ENCODE results near the gene PDE7B. TPM values are rescaled to one million over a fixed set of nuclear protein-coding genes. Genes with fewer than 3 reads are reported as not detected.

Gene PDE7B
- polyA plus RNA-seq, 1 of the 3 experiments (the other 2 are of a cell fraction) = 1.9 TPM

DNA sequence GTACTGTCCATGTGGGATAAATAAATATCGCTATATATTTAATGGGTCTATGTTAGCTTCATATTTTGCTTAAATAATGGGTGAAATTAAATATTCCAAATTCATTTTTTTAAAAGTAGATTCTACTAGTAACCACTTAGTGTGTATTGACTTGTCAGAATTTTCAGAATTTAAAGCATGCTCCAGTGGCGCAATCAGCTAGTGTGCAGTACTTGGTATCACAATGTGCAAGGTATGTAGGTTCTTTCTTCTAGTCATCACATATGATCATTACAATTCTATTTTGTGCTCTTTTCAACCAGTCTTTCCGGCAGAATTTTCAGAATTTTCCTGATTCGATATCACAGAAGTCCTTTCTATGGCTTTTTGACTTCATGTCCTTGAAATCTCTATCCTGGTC lies 32.6 kb downstream of the PDE7B start:
- Histone ChIP-seq H3F3A (replicated peaks; ENCODE audit: insufficient read depth) (no peaks in the 10 kb centered on the region), H3K4me3 (ENCODE audit: low read depth in 2 of 2, low read length in 1 of 2) (no peak overlapping the region), H3K9me2 (no peaks in the 10 kb centered on the region), H3K27ac (ENCODE audit: low read depth in 2 of 2, low read length in 1 of 2) (no peak overlapping the region), H4K20me1 (ENCODE audit: insufficient read depth) (no peaks in the 10 kb centered on the region), H3K9me3 (no peaks in the 10 kb centered on the region), H2AFZ (ENCODE audit: low read depth) (no peak overlapping the region), H3K9ac (no peak overlapping the region), H3K27me3 (ENCODE audit: insufficient read depth) (no peaks in the 10 kb centered on the region), H3K36me3 (replicated peaks in 1 of 2; ENCODE audit: control insufficient read depth in 1 of 2, insufficient read depth in 2 of 2, low read length in 1 of 2) (no peaks in the 10 kb centered on the region), H3K4me2 (no peak overlapping the region), H3K79me2 (ENCODE audit: insufficient read depth) (no peaks in the 10 kb centered on the region), H3K4me1 (ENCODE audit: control insufficient read depth in 1 of 2, insufficient read depth in 2 of 2, low read depth in 1 of 2, low read length in 1 of 2) (no peaks in the 10 kb centered on the region)
- 90% methylated on average over 4 of the region's 4 CpGs for WGBS (ENCODE audit: low lambda C conversion rate)
- CTCF ChIA-PET = interaction anchor here (1.3 kb wide), 1 partner anchor 37 kb away, joined by 3 read pairs; no protein-coding TSS in a partner anchor
- POLR2A ChIA-PET = no interaction called here
- no peak for DNase-seq
- no peak for TF ChIP-seq NFIC (IDR thresholded peaks at IDR 0.05; ENCODE audit: borderline replicate concordance)
- TF ChIP-seq, protein P1, sequence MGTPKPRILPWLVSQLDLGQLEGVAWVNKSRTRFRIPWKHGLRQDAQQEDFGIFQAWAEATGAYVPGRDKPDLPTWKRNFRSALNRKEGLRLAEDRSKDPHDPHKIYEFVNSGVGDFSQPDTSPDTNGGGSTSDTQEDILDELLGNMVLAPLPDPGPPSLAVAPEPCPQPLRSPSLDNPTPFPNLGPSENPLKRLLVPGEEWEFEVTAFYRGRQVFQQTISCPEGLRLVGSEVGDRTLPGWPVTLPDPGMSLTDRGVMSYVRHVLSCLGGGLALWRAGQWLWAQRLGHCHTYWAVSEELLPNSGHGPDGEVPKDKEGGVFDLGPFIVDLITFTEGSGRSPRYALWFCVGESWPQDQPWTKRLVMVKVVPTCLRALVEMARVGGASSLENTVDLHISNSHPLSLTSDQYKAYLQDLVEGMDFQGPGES (IDR thresholded peaks at IDR 0.05; ENCODE audit: low read depth, low read length) = no peak
- TF ChIP-seq SIN3A (IDR thresholded peaks at IDR 0.05; ENCODE audit: borderline replicate concordance, low read depth, low read length) = no peak

DNA sequence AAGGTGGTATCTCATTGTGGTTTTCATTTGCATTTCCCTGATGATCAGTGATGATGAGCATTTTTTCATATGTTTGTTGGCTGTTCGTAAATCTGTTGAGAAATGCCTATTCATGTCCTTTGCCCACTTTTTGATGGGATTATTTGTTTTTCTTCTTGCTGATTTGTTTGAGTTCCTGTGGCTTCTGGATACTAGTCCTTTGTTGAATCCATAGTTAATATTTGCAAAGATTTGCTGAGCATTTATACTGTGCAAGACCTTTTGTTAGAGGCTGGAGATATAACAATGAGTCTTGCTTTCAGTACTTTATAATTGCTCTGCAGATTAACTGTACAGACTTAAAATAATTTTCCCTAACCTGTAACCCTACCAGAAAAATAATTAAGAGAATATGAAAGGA lies 35.6 kb downstream of the PDE7B start:
- H3K27ac ChIP-seq (ENCODE audit: low read depth in 2 of 2, low read length in 1 of 2) = no peak overlapping the region
- H3F3A ChIP-seq (replicated peaks; ENCODE audit: insufficient read depth) = no peaks in the 10 kb centered on the region
- H2AFZ ChIP-seq (ENCODE audit: low read depth) = no peak overlapping the region
- 92% methylated on average over 1 of the region's 1 CpG for WGBS (ENCODE audit: low lambda C conversion rate)
- DNase-seq = no peak
- no peaks in the 10 kb centered on the region for H3K79me2 ChIP-seq (ENCODE audit: insufficient read depth)
- H3K27me3 ChIP-seq (ENCODE audit: insufficient read depth) = no peaks in the 10 kb centered on the region
- CTCF ChIA-PET = no interaction called here
- POLR2A ChIA-PET = no interaction called here
- H3K4me1 ChIP-seq (ENCODE audit: control insufficient read depth in 1 of 2, insufficient read depth in 2 of 2, low read depth in 1 of 2, low read length in 1 of 2) = no peaks in the 10 kb centered on the region
- no peaks in the 10 kb centered on the region for H4K20me1 ChIP-seq (ENCODE audit: insufficient read depth)
- H3K9me3 ChIP-seq = no peaks in the 10 kb centered on the region
- H3K9me2 ChIP-seq = no peaks in the 10 kb centered on the region
- H3K36me3 ChIP-seq (replicated peaks in 1 of 2; ENCODE audit: control insufficient read depth in 1 of 2, insufficient read depth in 2 of 2, low read length in 1 of 2) = no peaks in the 10 kb centered on the region
- H3K9ac ChIP-seq = no peak overlapping the region
- H3K4me3 ChIP-seq (ENCODE audit: low read depth in 2 of 2, low read length in 1 of 2) = no peak overlapping the region
- TF ChIP-seq MXI1 (IDR thresholded peaks at IDR 0.05; ENCODE audit: low read depth, low read length) (no peak), SIN3A (IDR thresholded peaks at IDR 0.05; ENCODE audit: borderline replicate concordance, low read depth, low read length) (no peak), CHD2 (IDR thresholded peaks at IDR 0.05; ENCODE audit: low read length, partially characterized antibody) (no peak), FOXM1 (IDR thresholded peaks at IDR 0.05; ENCODE audit: low read depth) (no peak), RFX5 (IDR thresholded peaks at IDR 0.05; ENCODE audit: low read length) (no peak), TAF1 (IDR thresholded peaks at IDR 0.05; ENCODE audit: borderline replicate concordance, low read depth, low read length) (no peak), TCF12 (IDR thresholded peaks at IDR 0.05) (no peak)
- TF ChIP-seq, protein P2, sequence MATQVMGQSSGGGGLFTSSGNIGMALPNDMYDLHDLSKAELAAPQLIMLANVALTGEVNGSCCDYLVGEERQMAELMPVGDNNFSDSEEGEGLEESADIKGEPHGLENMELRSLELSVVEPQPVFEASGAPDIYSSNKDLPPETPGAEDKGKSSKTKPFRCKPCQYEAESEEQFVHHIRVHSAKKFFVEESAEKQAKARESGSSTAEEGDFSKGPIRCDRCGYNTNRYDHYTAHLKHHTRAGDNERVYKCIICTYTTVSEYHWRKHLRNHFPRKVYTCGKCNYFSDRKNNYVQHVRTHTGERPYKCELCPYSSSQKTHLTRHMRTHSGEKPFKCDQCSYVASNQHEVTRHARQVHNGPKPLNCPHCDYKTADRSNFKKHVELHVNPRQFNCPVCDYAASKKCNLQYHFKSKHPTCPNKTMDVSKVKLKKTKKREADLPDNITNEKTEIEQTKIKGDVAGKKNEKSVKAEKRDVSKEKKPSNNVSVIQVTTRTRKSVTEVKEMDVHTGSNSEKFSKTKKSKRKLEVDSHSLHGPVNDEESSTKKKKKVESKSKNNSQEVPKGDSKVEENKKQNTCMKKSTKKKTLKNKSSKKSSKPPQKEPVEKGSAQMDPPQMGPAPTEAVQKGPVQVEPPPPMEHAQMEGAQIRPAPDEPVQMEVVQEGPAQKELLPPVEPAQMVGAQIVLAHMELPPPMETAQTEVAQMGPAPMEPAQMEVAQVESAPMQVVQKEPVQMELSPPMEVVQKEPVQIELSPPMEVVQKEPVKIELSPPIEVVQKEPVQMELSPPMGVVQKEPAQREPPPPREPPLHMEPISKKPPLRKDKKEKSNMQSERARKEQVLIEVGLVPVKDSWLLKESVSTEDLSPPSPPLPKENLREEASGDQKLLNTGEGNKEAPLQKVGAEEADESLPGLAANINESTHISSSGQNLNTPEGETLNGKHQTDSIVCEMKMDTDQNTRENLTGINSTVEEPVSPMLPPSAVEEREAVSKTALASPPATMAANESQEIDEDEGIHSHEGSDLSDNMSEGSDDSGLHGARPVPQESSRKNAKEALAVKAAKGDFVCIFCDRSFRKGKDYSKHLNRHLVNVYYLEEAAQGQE (IDR thresholded peaks at IDR 0.05; ENCODE audit: low read depth, low read length) = no peak
- H3K4me2 ChIP-seq = no peak overlapping the region

Measured in SK-N-SH (cell line).